ENCODE results near the gene CASTOR1.

DNA sequence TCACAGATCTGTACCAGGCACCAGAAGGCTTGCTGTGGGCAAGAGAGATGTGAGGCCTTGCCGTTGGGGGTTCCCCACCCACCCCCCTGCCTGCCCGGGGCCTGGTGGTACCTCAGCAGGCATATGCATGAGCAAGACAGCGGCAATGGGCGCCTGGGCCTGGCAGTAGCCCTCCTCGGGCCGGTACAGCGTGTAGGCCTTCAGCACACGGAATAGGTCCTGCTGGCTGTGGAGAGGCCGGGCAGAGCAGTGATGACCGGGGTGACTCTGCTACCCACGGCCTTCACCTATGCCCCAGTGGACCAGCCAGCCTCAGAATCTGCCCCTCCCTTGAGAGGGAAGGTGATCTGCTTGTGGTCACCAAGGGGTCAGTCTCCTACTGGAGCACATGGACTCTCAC is 5.5 kb upstream of the CASTOR1 start:
- TF ChIP-seq POLR2A (IDR thresholded peaks at IDR 0.05) = no peak
- TF ChIP-seq, protein P1, sequence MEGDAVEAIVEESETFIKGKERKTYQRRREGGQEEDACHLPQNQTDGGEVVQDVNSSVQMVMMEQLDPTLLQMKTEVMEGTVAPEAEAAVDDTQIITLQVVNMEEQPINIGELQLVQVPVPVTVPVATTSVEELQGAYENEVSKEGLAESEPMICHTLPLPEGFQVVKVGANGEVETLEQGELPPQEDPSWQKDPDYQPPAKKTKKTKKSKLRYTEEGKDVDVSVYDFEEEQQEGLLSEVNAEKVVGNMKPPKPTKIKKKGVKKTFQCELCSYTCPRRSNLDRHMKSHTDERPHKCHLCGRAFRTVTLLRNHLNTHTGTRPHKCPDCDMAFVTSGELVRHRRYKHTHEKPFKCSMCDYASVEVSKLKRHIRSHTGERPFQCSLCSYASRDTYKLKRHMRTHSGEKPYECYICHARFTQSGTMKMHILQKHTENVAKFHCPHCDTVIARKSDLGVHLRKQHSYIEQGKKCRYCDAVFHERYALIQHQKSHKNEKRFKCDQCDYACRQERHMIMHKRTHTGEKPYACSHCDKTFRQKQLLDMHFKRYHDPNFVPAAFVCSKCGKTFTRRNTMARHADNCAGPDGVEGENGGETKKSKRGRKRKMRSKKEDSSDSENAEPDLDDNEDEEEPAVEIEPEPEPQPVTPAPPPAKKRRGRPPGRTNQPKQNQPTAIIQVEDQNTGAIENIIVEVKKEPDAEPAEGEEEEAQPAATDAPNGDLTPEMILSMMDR (IDR thresholded peaks at IDR 0.05) = no peak

All from thyroid gland (tissue), 4 donors.